ENCODE data around the gene BRD3OS.

- no peak for TF ChIP-seq CTCF (IDR thresholded peaks at IDR 0.05)
- TF ChIP-seq POLR2A (IDR thresholded peaks at IDR 0.05) = no peak
Observed at GRCh38 chr9:134032456-134033222, 7.4 kb downstream of the BRD3OS start.

Data from gastroesophageal sphincter (tissue), 3 donors.